Fibroblast of villous mesenchyme (primary cell): ENCODE results near the gene CFDP1. TPM values are rescaled to one million over a fixed set of nuclear protein-coding genes. Genes with fewer than 3 reads are reported as not detected.

ENCODE experiments used
- DNase-seq: peaks from one replicate; pipeline ENCODE4 v3.0.0-alpha.2; 2010; ENCODE audit warnings: low read depth
- H3K4me3 ChIP-seq: 2 replicates; pipeline ENCODE4 v1.5.1; 2011; ENCODE audit warnings: low read depth, mild to moderate bottlenecking, low read length
- total RNA-seq: library from RNA; depleted of rRNA; stranded (reverse); fragments of >200 nt; gene quantifications from 2 replicates; pipeline ENCODE4 v1.2.3, GENCODE V29; 2012
- TF ChIP-seq, protein P1 (sequence below): IDR thresholded peaks from 2 replicates; pipeline ENCODE4 v1.5.1; 2012; ENCODE audit warnings: low read depth, mild to moderate bottlenecking, low read length; ENCODE audit not compliant: insufficient read depth

Gene CFDP1
- total RNA-seq, 1 donor, result 39.7 TPM

DNA sequence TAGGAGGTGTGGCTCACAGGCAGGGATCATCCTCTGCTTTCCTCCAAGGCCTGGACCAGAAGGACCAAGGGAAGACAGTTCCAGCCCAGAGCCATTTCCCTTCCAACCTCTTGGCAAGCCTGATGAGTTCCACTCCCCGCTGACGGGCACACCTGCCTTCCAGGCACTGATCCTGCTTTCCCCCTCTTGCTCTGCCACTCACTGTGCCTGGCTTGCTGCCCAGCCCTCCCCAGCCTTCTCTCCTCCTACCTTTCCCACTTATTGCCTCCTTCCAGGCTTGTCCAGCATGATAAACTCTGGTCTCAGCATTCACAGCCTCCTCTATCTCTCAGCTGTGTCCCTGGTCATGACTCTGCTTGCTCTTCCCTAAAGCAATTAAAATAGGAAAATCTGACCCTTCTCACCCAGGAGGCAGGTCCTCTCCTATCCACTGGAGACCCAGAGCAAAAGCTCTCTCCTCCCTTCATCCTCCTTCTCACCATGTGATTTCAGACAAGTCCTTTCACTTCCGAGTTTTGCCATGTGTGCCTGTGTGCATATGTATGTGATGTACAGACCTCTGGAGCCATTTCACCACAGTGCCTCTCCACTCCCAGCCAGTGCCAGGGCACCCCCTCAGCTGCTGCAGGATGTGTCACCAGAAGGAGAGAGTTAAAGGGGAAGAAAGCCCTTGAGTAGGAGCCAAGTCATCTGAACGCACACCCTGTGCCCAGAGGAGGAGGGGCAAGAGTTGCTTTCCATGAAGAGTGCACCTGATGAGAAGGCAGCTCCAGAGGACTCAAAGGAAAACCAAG, 44.6 kb upstream of the CFDP1 start:
- TF ChIP-seq, protein P1, sequence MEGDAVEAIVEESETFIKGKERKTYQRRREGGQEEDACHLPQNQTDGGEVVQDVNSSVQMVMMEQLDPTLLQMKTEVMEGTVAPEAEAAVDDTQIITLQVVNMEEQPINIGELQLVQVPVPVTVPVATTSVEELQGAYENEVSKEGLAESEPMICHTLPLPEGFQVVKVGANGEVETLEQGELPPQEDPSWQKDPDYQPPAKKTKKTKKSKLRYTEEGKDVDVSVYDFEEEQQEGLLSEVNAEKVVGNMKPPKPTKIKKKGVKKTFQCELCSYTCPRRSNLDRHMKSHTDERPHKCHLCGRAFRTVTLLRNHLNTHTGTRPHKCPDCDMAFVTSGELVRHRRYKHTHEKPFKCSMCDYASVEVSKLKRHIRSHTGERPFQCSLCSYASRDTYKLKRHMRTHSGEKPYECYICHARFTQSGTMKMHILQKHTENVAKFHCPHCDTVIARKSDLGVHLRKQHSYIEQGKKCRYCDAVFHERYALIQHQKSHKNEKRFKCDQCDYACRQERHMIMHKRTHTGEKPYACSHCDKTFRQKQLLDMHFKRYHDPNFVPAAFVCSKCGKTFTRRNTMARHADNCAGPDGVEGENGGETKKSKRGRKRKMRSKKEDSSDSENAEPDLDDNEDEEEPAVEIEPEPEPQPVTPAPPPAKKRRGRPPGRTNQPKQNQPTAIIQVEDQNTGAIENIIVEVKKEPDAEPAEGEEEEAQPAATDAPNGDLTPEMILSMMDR, result no peak
- no peak for DNase-seq
- no peak overlapping the region for H3K4me3 ChIP-seq

DNA sequence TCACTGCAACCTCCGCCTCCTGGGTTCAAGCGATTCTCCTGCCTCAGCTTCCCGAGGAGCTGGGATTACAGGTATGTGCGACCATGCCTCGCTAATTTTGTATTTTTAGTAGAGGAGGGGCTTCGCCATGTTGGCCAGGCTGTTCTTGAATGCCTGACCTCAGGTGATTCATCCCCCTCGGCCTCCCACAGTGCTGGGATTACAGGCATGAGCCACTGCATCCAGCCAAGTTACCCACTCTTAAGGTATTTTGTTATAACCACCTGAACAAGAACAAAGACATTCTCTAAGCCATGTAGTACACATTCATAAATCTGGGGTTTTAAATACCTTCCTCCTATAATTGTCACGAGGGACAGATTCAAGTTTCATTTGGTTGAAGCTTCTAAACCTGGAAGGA, 43.5 kb upstream of the CFDP1 start:
- TF ChIP-seq, protein P1, result no peak
- DNase-seq, result no peak
- H3K4me3 ChIP-seq, result no peak overlapping the region

DNA sequence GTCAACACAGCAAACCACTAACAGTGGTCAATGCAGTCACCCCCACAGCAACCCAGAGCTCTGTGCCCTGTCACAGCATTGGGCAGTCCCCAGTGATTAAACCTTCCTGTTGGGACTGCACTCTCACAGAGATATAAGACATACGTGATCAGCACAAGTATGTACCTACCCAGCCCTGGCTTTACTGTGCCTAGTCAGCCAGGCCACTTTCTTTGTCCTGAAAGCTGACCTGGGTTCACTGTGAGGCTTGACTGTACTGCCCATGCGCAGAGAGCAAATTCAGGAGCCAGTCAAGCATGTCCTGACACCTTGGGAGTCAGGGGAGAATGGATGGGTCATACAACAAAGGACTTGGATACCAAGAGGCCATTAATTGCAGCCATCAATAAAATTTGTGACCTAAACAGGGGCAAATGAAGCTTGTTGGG, 42.1 kb upstream of the CFDP1 start:
- H3K4me3 ChIP-seq, result no peak overlapping the region
- no peak for DNase-seq
- TF ChIP-seq, protein P1, result no peak

DNA sequence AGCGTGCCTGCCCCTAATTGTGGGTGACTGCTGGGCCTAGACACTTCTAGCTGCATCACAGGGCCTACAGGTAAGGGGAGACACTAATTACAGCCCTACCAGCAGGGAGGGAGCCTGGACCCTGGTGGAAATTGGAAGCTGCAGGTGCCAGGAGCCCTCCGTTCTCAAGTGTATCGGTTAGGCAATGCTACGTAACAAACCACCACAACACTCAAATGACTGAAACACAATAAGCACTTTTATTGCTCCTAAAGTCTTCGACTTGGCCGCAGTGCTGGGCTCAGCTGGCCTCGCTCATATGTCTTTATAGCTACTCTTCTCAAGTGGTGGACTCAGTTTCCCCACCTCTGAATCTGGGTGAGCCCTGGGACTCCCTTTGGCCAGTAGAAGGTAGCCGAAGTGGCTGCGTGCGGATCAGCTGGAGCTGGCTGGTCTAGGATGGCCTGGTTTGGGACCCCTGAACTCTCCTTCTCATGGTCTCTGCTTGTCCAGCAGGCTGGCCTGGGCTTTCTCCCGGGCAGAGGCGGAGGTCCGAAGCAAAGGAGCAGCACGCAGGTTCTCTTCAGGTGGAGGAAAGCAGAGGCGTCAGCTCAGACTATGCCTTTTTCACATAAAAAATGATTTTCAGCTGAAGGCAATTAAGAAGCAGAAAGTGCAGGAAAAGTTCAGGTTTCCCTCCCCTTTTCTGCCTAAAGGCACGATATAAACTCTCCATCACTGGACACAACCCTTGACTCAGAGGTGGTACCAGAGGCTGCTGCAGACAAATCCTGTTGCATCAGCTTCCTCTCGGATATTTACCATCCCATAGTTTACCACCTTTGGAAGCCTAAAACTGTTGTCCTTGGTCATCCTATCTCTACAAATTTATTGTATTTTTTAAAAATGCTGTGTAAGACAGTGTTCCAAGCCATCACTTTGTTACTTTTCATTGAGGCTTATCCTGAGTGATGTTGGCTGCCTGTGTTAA, 39.9 kb upstream of the CFDP1 start:
- no peak for DNase-seq
- no peak overlapping the region for H3K4me3 ChIP-seq
- TF ChIP-seq, protein P1, result no peak

DNA sequence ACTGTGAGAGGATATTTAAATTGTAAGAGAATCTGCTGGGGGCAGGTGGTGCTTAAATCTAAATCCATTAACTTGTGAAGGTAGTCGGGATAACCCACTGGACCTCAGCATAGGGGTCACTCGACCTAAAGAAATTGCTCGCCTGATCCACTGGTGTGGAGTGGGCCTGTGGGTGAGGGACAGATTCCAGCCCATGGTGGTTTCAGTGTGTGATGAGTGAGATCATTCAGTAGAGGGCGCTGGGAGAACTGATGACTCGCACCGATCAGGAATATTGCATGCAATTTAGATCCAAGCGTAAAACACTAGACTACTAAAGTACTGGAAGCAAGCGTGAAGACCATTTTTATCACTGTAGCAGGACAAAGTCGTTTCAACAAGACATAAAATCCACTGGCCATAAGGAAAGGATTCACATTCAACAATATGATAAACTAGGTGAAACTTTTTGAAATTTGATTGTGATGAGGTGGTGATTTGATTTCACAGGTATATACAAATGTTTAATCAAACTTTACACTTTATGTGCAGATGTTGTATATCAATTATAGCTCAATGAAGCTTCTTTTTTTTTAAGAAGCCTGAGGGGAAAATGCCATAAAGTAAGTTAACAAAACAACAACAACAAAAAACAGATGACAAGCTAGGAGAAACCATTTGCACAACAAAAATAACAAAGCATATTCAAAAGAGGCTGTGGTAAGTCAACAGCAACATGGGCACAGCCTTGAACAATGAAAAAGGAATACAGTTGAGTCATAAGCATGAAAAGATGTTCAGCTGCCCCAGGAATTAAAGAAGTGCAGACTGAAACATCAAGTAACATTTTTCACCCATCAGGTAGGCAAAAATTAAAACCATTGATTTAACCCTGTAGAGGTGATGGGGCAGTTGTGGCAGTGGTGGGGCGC, 38.7 kb upstream of the CFDP1 start:
- peak; percentile 64 for DNase-seq
- TF ChIP-seq, protein P1, result peak; percentile 83
- H3K4me3 ChIP-seq, result no peak overlapping the region

DNA sequence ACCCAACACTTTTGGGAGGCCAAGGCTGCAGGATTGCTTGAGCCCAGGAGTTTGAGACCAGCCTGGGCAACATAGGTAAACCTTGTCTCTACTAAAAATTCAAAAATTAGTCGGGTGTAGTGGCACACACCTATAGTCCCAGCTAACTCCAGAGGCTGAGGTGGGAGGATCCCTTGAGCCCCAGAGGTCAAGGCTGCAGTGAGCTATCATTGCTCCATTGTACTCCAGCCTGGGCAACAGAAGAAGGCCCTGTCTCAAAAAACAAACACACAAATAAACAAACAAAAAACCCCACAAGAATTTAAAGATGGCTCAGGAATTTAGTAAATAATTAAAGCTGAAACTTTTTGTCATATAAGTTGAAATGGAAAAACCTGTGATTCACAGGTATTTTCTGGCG, 33.5 kb upstream of the CFDP1 start:
- H3K4me3 ChIP-seq, result no peak overlapping the region
- no peak for DNase-seq
- TF ChIP-seq, protein P1, result no peak
